ENCODE measurements around the gene GLRX2. TPM values are rescaled to one million over a fixed set of nuclear protein-coding genes. Genes with fewer than 3 reads are reported as not detected.

The GLRX2 gene
- total and polyA plus RNA-seq, 12 donors: 27.6 to 64.9 (median 33.5) TPM

DNA sequence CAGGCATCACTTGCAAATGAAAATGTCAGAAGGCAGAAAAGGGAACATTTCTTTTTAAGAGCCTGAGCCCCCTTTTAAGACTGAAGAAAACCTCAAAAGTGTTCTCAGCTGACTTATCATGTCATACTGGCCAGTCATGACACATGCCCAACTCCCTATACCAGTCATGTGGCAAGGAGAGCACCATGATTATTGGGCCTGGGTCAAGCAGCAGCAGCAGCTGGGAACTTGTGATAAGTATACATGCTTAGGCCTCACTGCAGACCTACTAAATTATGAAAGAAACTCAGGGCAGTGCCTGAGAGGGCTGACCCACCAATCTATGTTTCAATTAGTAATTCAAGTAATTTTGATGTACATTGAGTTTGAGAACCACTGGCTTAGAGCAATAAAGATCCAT, 37.2 kb downstream of the GLRX2 start:
- peaks cover 0 to 22% (median 0%) of the 10 kb centered on the region in 9 donors for H3K36me3 ChIP-seq

DNA sequence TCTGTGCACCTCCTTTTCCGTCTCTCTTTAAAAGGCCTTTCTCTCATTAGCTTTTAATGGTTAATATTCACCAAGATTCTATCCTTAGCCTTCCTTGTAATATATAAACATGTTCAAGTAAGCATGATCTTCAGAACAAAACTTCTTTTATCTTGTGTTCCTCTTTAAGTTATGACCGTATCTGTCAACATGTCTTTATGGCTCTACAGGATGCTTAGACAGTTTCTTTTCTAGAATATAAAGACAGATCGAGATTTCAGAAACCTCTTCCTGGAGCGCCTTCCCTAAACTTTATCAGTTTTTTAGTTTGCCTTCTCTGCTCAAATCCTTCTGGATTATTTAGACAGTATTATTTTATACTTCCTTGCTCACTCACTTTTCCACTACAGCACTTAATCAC, 38.6 kb downstream of the GLRX2 start:
- peaks cover 0 to 4% (median 0%) of the 10 kb centered on the region in 11 donors for H3K9me3 ChIP-seq
- DNase-seq: no peak
- 84 to 87% methylated on average over 4 of the region's 4 CpGs for WGBS, 2 donors
- H3K4me1 ChIP-seq: peaks cover 3 to 51% (median 39%) of the 10 kb centered on the region in 9 donors
- no peak overlapping the region for H3K4me3 ChIP-seq
- no peak for ATAC-seq
- TF ChIP-seq, protein P1, sequence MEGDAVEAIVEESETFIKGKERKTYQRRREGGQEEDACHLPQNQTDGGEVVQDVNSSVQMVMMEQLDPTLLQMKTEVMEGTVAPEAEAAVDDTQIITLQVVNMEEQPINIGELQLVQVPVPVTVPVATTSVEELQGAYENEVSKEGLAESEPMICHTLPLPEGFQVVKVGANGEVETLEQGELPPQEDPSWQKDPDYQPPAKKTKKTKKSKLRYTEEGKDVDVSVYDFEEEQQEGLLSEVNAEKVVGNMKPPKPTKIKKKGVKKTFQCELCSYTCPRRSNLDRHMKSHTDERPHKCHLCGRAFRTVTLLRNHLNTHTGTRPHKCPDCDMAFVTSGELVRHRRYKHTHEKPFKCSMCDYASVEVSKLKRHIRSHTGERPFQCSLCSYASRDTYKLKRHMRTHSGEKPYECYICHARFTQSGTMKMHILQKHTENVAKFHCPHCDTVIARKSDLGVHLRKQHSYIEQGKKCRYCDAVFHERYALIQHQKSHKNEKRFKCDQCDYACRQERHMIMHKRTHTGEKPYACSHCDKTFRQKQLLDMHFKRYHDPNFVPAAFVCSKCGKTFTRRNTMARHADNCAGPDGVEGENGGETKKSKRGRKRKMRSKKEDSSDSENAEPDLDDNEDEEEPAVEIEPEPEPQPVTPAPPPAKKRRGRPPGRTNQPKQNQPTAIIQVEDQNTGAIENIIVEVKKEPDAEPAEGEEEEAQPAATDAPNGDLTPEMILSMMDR (IDR thresholded peaks at IDR 0.05): no peak
- peaks cover 0 to 13% (median 0%) of the 10 kb centered on the region in 9 donors for H3K36me3 ChIP-seq
- H3K27ac ChIP-seq: no peak overlapping the region
- intact Hi-C loops (cut with DNase I): loop anchor here in 3 of 10 donors (5.0 kb wide), 1 partner anchor 36 kb away; no protein-coding TSS in a partner anchor
- H3K27me3 ChIP-seq: no peaks in the 10 kb centered on the region

More for the DNA sequence above, 37.2 kb downstream of the GLRX2 start:
- DNase-seq: no peak
- H3K9me3 ChIP-seq: peaks cover 0 to under 1% (median 0%) of the 10 kb centered on the region in 11 donors
- intact Hi-C loops (cut with DNase I): loop anchor here in 3 of 10 donors (5.0 kb wide), 1 partner anchor 34 kb away; no protein-coding TSS in a partner anchor
- peaks cover 3 to 48% (median 30%) of the 10 kb centered on the region in 9 donors for H3K4me1 ChIP-seq
- no peak overlapping the region for H3K4me3 ChIP-seq
- no peak for ATAC-seq
- TF ChIP-seq, protein P1 (IDR thresholded peaks at IDR 0.05): no peak
- H3K27me3 ChIP-seq: no peaks in the 10 kb centered on the region
- H3K27ac ChIP-seq: no peak overlapping the region

DNA sequence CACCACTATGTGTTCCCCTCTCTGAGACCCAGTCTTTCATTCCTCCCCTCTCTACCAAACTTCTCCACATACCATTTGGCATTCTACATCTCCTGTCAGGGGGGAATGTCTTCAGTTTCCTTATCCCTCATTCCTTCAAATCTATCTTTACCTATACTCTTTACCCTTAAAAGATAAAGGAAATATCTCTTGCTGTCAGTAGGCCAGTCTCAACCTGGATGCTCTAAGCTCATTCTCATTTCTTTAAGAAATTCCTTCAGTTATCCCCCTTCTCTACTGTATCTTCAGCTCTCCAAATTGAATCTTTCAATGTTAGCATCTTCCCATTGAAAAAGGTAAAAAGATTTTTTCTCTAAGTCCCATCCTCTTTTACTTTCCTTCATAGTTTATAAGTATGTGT, 39.3 kb downstream of the GLRX2 start:
- intact Hi-C loops (cut with DNase I): loop anchor here in 3 of 10 donors (5.0 kb wide), 1 partner anchor 36 kb away; no protein-coding TSS in a partner anchor
- TF ChIP-seq, protein P1 (IDR thresholded peaks at IDR 0.05): no peak
- peaks cover 0 to 13% (median 0%) of the 10 kb centered on the region in 9 donors for H3K36me3 ChIP-seq
- H3K27me3 ChIP-seq: no peaks in the 10 kb centered on the region
- peaks cover 1 to 51% (median 39%) of the 10 kb centered on the region in 9 donors for H3K4me1 ChIP-seq
- DNase-seq (no peak), ATAC-seq (no peak)
- H3K27ac ChIP-seq: no peak overlapping the region
- peaks cover 0 to 4% (median 0%) of the 10 kb centered on the region in 11 donors for H3K9me3 ChIP-seq
- no peak overlapping the region for H3K4me3 ChIP-seq

DNA sequence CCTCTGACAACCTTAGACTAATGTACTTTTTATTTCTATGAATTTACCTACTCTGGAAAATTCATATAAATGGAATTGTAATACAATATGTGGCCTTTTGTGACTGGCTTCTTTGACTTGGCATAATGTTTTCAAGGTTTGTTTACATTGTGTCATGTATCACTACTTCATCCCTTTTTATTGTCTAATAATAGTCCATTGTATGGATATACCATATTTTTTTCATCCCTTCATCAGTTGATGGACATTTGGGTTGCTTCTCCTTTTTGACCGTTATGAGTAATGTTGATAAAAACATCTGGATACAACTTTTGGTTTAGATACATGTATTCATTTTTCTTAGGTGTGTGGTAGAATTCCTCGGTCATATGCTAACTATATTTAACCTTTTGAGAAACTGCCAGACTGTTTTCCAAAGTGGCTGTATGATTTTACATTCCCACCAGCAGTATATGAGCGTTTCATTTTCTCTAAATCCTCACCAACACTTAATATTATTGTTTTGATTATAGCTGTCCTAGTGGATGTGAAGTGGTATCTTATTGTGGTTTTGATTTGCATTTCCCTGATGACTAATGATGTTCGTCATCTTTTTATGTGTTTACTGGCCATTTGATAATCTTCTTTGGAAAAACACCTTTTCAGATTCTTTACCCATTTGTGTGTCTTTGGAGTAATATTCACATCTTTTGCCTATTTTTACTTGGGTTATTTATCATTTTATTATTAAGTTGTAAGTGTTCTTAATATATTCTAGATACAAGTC, 42.3 kb downstream of the GLRX2 start:
- TF ChIP-seq, protein P1 (IDR thresholded peaks at IDR 0.05): no peak
- H3K9me3 ChIP-seq: peaks cover 0 to 4% (median 0%) of the 10 kb centered on the region in 11 donors
- H3K36me3 ChIP-seq: no peaks in the 10 kb centered on the region
- ATAC-seq: no peak
- peaks cover 0 to 54% (median 34%) of the 10 kb centered on the region in 9 donors for H3K4me1 ChIP-seq
- no peak for DNase-seq
- H3K27me3 ChIP-seq: no peaks in the 10 kb centered on the region
- intact Hi-C loops (cut with DNase I): loop anchor here in 1 of 10 donors (5.0 kb wide), 1 partner anchor 39 kb away; no protein-coding TSS in a partner anchor
- H3K4me3 ChIP-seq: no peak overlapping the region
- no peak overlapping the region for H3K27ac ChIP-seq
- 93% methylated on average over 4 of the region's 4 CpGs for WGBS, 2 donors

Measured in heart right ventricle (tissue), 16 donors.